Gastroesophageal sphincter (tissue), 4 donors: ENCODE measurements around the gene GPD1L. TPM values are rescaled to one million over a fixed set of nuclear protein-coding genes. Genes with fewer than 3 reads are reported as not detected.

ENCODE experiments used
- ATAC-seq: fragments of 150-250 bp; one replicate; pipeline ENCODE4 v1.9.1; 2016; ENCODE audit warnings: mild to moderate bottlenecking, moderate library complexity
- H3K27ac ChIP-seq, 4 donors: fragments of 200-600 bp; sonication (generic) in 3 of 4; 1 replicate in 3 of 4; 2 replicates in 1 of 4; pipeline ENCODE4 v1.5.1; 2016 to 2019
- H3K27me3 ChIP-seq: fragments of 200-600 bp; sonication (generic); one replicate; pipeline ENCODE4 v1.5.1; 2019
- H3K36me3 ChIP-seq, 2 donors: fragments of 200-600 bp; sonication (generic); one replicate each; pipeline ENCODE4 v1.5.1; 2019; ENCODE audit warnings: control low read depth in 1 of 2
- H3K4me1 ChIP-seq, 3 donors: fragments of 200-600 bp; sonication (generic); 1 replicate in 2 of 3; 2 replicates in 1 of 3; pipeline ENCODE4 v1.5.1; 2016 to 2019; ENCODE audit warnings: control low read depth in 2 of 3
- H3K4me3 ChIP-seq, 2 donors: fragments of 200-600 bp; sonication (generic); one replicate each; pipeline ENCODE4 v1.5.1; 2019; ENCODE audit warnings: mild to moderate bottlenecking in 1 of 2, moderate library complexity in 1 of 2
- H3K9me3 ChIP-seq, 3 donors: fragments of 200-600 bp; sonication (generic); one replicate each; pipeline ENCODE4 v1.5.1; 2017 to 2019; ENCODE audit warnings: control low read depth in 2 of 3
- EP300 ChIP-seq: sonication (generic); formaldehyde crosslinking; IDR thresholded peaks from one replicate; pipeline ENCODE4 v1.6.1; 2017; ENCODE audit warnings: antibody characterized with exemption, mild to moderate bottlenecking
- POLR2A ChIP-seq, 2 donors: fragments of 450-650 bp; IDR thresholded peaks; one replicate each; pipeline ENCODE4 v1.6.1; 2017; ENCODE audit warnings: antibody characterized with exemption in 2 of 2, mild to moderate bottlenecking in 2 of 2, moderate library complexity in 1 of 2
- POLR2AphosphoS5 ChIP-seq: sonication (generic); formaldehyde crosslinking; IDR thresholded peaks from one replicate; pipeline ENCODE4 v1.6.1; 2017; ENCODE audit warnings: antibody characterized with exemption
- WGBS, 2 donors: methylation state at CpG; one replicate each; pipeline ENCODE4 v1.1.5; 2018; ENCODE audit warnings: low coverage in 1 of 2; 5-methylcytosine and 5-hydroxymethylcytosine counted together
- total RNA-seq, 4 donors: library from RNA; depleted of rRNA; stranded (reverse); fragments of >200 nt; gene quantifications; one replicate each; pipeline ENCODE4 v1.1.0, GENCODE V29; 2016
- TF ChIP-seq, protein P1 (sequence below), 4 experiments: fragments of 200-600 bp in 2 of 4; fragments of 450-650 bp in 2 of 4; sonication (generic) in 1 of 4; IDR thresholded peaks; one replicate each; pipeline ENCODE4 v1.5.1; 2017 to 2019; ENCODE audit warnings: antibody characterized with exemption in 4 of 4, mild to moderate bottlenecking in 2 of 4, moderate library complexity in 2 of 4

The GPD1L gene
- total RNA-seq, 4 donors from 2014 or later = 85.0 to 162 (median 106) TPM

DNA sequence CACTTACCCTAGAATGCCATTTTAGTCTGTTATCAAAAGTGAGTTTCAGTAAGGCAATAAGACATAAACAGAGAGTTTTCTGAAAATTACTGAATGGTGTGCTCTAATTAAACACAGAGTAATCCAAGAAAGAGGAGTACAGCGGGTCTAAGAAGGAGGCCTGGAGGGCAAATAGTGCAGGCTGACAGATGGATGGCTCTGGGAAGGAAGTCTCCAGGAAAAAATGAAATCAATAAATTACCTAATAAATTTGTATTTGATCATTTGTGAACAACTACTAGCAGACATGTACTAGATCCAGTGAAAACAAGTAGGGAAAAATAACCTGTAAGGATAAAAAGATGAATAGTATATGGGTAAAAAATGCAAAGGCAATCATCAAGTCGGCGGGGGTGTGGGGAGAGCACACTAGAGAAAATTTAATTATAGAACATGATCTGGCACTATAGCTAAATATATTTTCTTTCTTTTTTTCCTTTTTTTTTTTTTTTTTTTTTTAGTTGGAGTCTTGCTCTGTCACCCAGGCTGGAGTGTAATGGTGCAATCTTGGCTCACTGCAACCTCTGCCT, 22.6 kb upstream of the GPD1L start:
- Histone ChIP-seq H3K27ac (peak overlapping the region; percentile 30 to 69 (median 51)), H3K27me3 (no peaks in the 10 kb centered on the region), H3K4me1 (peaks cover 0 to 45% (median 9%) of the 10 kb centered on the region in 3 donors), H3K4me3 (no peak overlapping the region), H3K9me3 (no peaks in the 10 kb centered on the region), H3K36me3 (no peaks in the 10 kb centered on the region)
- no peak for ATAC-seq
- 77 to 84% methylated on average over 2 to 3 of the region's 3 CpGs for WGBS, 2 donors
- TF ChIP-seq POLR2A (IDR thresholded peaks at IDR 0.05) (no peak), POLR2AphosphoS5 (no peak), EP300 (no peak)
- TF ChIP-seq, protein P1, sequence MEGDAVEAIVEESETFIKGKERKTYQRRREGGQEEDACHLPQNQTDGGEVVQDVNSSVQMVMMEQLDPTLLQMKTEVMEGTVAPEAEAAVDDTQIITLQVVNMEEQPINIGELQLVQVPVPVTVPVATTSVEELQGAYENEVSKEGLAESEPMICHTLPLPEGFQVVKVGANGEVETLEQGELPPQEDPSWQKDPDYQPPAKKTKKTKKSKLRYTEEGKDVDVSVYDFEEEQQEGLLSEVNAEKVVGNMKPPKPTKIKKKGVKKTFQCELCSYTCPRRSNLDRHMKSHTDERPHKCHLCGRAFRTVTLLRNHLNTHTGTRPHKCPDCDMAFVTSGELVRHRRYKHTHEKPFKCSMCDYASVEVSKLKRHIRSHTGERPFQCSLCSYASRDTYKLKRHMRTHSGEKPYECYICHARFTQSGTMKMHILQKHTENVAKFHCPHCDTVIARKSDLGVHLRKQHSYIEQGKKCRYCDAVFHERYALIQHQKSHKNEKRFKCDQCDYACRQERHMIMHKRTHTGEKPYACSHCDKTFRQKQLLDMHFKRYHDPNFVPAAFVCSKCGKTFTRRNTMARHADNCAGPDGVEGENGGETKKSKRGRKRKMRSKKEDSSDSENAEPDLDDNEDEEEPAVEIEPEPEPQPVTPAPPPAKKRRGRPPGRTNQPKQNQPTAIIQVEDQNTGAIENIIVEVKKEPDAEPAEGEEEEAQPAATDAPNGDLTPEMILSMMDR (IDR thresholded peaks at IDR 0.05) = no peak

DNA sequence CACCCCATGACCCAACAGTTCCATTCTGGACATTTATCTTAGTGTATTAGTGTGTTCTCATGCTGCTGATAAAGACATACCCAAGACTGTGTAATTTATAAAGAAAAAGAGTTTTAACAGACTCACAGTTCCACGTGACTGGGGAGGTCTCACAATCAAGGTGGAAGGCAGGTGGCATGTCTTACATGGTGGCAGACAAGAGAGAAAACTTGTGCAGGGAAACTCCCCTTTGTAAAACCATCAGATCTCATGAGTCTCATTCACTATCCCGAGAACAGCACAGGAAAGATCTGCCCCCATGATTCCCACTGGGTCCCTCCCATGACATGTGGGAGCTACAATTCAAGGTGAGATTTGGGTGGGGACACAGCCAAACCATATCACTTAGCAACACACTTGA, 21.6 kb upstream of the GPD1L start:
- H3K27ac ChIP-seq = no peak overlapping the region
- no peaks in the 10 kb centered on the region for H3K9me3 ChIP-seq
- no peak for ATAC-seq
- H3K4me1 ChIP-seq = peaks cover 0 to 45% (median 9%) of the 10 kb centered on the region in 3 donors
- H3K36me3 ChIP-seq = no peaks in the 10 kb centered on the region
- no peak overlapping the region for H3K4me3 ChIP-seq
- 69 to 83% methylated on average over 1 to 2 of the region's 2 CpGs for WGBS, 2 donors
- H3K27me3 ChIP-seq = no peaks in the 10 kb centered on the region
- TF ChIP-seq POLR2A (IDR thresholded peaks at IDR 0.05) (no peak), EP300 (no peak), POLR2AphosphoS5 (no peak)
- TF ChIP-seq, protein P1 (IDR thresholded peaks at IDR 0.05) = no peak

DNA sequence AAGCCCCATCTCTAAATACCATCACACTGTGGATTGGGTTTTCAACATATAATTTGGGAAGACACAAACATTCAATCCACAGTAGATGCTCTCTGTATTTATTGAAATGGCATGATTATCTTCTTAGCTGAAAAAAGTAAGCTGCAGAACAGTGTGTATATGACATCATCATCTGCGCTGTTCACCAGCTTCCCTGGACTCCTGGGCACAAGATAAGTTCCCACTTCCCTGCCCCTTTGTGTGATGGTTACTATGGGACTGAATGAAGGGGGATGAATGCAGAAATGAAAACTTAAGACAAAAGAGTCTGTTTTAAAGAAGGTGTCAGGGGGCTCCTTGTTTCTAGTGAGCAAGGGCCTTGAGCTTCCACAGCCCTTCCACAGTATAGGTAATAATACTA, 20.0 kb upstream of the GPD1L start:
- no peak for ATAC-seq
- TF ChIP-seq POLR2A (IDR thresholded peaks at IDR 0.05) (no peak), EP300 (no peak), POLR2AphosphoS5 (no peak)
- TF ChIP-seq, protein P1 (IDR thresholded peaks at IDR 0.05) = no peak
- Histone ChIP-seq H3K27ac (no peak overlapping the region), H3K9me3 (no peaks in the 10 kb centered on the region), H3K4me3 (no peak overlapping the region), H3K4me1 (peaks cover 0 to 35% (median 8%) of the 10 kb centered on the region in 3 donors), H3K36me3 (no peaks in the 10 kb centered on the region), H3K27me3 (no peaks in the 10 kb centered on the region)
- 100% methylated on average over 1 of the region's 1 CpG; no CpG with 5 or more reads in 1 of the 2 donors for WGBS, 2 donors

DNA sequence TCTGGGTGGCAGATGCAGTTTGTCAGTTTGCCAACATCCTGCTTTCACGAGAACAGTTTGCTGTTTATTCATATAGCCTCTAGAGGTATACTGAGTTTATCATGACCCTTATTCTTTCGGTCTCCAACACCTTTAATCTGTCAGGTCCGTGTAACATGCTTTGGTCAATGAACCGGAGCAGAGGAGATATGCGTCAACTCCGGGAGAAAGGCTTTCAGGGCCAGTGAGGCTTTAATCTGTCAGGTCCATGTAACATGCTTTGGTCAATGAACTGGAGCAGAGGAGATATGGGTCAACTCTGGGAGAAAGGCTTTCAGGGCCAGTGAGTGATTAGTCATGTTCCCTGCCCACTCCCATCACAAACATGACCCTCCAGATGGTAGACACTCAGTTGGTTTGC, 16.9 kb upstream of the GPD1L start:
- 72% methylated on average over 4 of the region's 6 CpGs; no CpG with 5 or more reads in 1 of the 2 donors for WGBS, 2 donors

More for the DNA sequence above, 16.9 kb upstream of the GPD1L start:
- Histone ChIP-seq H3K27ac (no peak overlapping the region), H3K9me3 (no peaks in the 10 kb centered on the region), H3K4me3 (no peak overlapping the region), H3K4me1 (peaks cover 0 to 4% (median 0%) of the 10 kb centered on the region in 3 donors), H3K36me3 (no peaks in the 10 kb centered on the region), H3K27me3 (no peaks in the 10 kb centered on the region)
- TF ChIP-seq POLR2A (IDR thresholded peaks at IDR 0.05) (no peak), POLR2AphosphoS5 (no peak), EP300 (no peak)
- TF ChIP-seq, protein P1 (IDR thresholded peaks at IDR 0.05) = no peak
- no peak for ATAC-seq
